Hepatocyte (in vitro differentiated cells): ENCODE data around the gene B3GNT9. TPM values are rescaled to one million over a fixed set of nuclear protein-coding genes. Genes with fewer than 3 reads are reported as not detected.

ENCODE experiments used
- DNase-seq: peaks from one replicate; pipeline ENCODE4 v3.0.0-alpha.2; 2016; ENCODE audit warnings: low spot score
- H2AFZ ChIP-seq: fragments of 200-600 bp; sonication (generic); 2 replicates; pipeline ENCODE4 v1.6.0; 2016; ENCODE audit warnings: antibody characterized with exemption, mild to moderate bottlenecking
- H3K27ac ChIP-seq: fragments of 200-600 bp; sonication (generic); 2 replicates; pipeline ENCODE4 v1.5.1; 2016; ENCODE audit warnings: mild to moderate bottlenecking
- H3K27me3 ChIP-seq: fragments of 200-600 bp; sonication (generic); 2 replicates; pipeline ENCODE4 v1.6.1; 2016
- H3K36me3 ChIP-seq: fragments of 200-600 bp; sonication (generic); replicated peaks from 2 replicates; pipeline ENCODE4 v1.5.1; 2016; ENCODE audit warnings: low read depth; ENCODE audit not compliant: insufficient read depth
- H3K4me1 ChIP-seq: fragments of 200-600 bp; sonication (generic); 2 replicates; pipeline ENCODE4 v1.5.1; 2016; ENCODE audit warnings: mild to moderate bottlenecking, moderate library complexity; ENCODE audit not compliant: insufficient read depth
- H3K4me2 ChIP-seq: fragments of 200-600 bp; sonication (generic); 2 replicates; pipeline ENCODE4 v1.6.0; 2016
- H3K4me3 ChIP-seq: fragments of 200-600 bp; sonication (generic); 2 replicates; pipeline ENCODE4 v1.5.1; 2016; ENCODE audit warnings: mild to moderate bottlenecking
- H3K79me2 ChIP-seq: fragments of 200-600 bp; sonication (generic); 2 replicates; pipeline ENCODE4 v1.6.0; 2017; ENCODE audit warnings: mild to moderate bottlenecking
- H3K9me2 ChIP-seq: fragments of 200-600 bp; sonication (generic); replicated peaks from 2 replicates; pipeline ENCODE4 v1.6.0; 2017; ENCODE audit warnings: mild to moderate bottlenecking; ENCODE audit not compliant: insufficient read depth
- H3K9me3 ChIP-seq: fragments of 200-600 bp; sonication (generic); 2 replicates; pipeline ENCODE4 v1.5.1; 2016; ENCODE audit warnings: low read depth, mild to moderate bottlenecking
- H4K20me1 ChIP-seq: fragments of 200-600 bp; sonication (generic); 2 replicates; pipeline ENCODE4 v1.6.0; 2016; ENCODE audit warnings: mild to moderate bottlenecking; ENCODE audit not compliant: insufficient read depth, poor library complexity, severe bottlenecking
- EZH2 ChIP-seq: fragments of 200-600 bp; sonication (generic); IDR thresholded peaks from 2 replicates; pipeline ENCODE4 v1.6.1; 2016; ENCODE audit warnings: antibody characterized with exemption, mild to moderate bottlenecking, borderline replicate concordance
- EZH2phosphoT487 ChIP-seq: fragments of 200-600 bp; sonication (generic); IDR thresholded peaks from one replicate; pipeline ENCODE4 v1.6.1; 2018; ENCODE audit warnings: antibody characterized with exemption, mild to moderate bottlenecking, low read depth, moderate library complexity; ENCODE audit not compliant: unreplicated experiment, severe bottlenecking
- WGBS: methylation state at CpG from one replicate; pipeline ENCODE4 v1.1.6; 2016; ENCODE audit warnings: low lambda C conversion rate; ENCODE audit errors: missing lambda C conversion rate; 5-methylcytosine and 5-hydroxymethylcytosine counted together
- polyA plus RNA-seq: library from polyadenylated mRNA; unstranded; fragments of >200 nt; fragmentation: Nextera tagmentation; extraction: Ambion mirVana; gene quantifications from 2 replicates; pipeline ENCODE4 v1.2.1, GENCODE V29; 2016
- total RNA-seq: library from RNA; depleted of rRNA; stranded (reverse); fragments of >200 nt; gene quantifications from 2 replicates; pipeline ENCODE4 v1.2.3, GENCODE V29; 2014
- TF ChIP-seq, protein P1 (sequence below): fragments of 200-600 bp; sonication (generic); IDR thresholded peaks from 2 replicates; pipeline ENCODE4 v1.5.1; 2016; ENCODE audit warnings: antibody characterized with exemption, mild to moderate bottlenecking; ENCODE audit not compliant: poor library complexity

B3GNT9 gene
- total and polyA plus RNA-seq, 2 experiments from 2014 or later: 34.5 to 44.2 TPM

DNA sequence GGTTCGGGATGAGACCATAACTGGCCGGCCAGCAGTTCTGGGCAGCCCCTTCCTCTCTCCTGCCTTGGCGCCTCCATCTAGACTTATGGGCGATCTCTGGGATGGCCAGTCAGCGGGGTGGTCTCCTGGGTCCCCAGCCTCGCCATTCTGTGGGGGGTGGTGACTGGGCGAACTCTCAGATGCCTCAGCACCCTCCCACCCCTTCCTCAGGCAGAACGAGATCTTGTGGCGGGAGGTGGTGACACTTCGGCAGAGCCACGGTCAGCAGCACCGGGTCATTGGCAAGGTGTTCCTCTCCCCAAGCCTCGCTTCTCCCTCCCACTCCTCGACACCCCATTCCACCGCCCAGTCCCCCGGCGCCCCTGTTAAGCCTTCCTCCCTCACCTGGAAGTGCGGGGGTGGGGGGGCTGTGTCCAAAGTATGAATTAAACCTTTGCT, 15.3 kb upstream of the B3GNT9 start:
- no peak overlapping the region for H2AFZ ChIP-seq
- peaks cover 75% of the 10 kb centered on the region for H3K27me3 ChIP-seq
- WGBS: 18% methylated on average over 13 of the region's 18 CpGs
- no peaks in the 10 kb centered on the region for H3K79me2 ChIP-seq
- H4K20me1 ChIP-seq: peaks cover 4% of the 10 kb centered on the region
- no peak for DNase-seq
- H3K9me3 ChIP-seq: no peaks in the 10 kb centered on the region
- peaks cover 50% of the 10 kb centered on the region for H3K4me1 ChIP-seq
- no peaks in the 10 kb centered on the region for H3K36me3 ChIP-seq
- no peak overlapping the region for H3K4me3 ChIP-seq
- H3K4me2 ChIP-seq: no peak overlapping the region
- H3K9me2 ChIP-seq: no peaks in the 10 kb centered on the region
- TF ChIP-seq EZH2 (no peak), EZH2phosphoT487 (no peak)
- TF ChIP-seq, protein P1, sequence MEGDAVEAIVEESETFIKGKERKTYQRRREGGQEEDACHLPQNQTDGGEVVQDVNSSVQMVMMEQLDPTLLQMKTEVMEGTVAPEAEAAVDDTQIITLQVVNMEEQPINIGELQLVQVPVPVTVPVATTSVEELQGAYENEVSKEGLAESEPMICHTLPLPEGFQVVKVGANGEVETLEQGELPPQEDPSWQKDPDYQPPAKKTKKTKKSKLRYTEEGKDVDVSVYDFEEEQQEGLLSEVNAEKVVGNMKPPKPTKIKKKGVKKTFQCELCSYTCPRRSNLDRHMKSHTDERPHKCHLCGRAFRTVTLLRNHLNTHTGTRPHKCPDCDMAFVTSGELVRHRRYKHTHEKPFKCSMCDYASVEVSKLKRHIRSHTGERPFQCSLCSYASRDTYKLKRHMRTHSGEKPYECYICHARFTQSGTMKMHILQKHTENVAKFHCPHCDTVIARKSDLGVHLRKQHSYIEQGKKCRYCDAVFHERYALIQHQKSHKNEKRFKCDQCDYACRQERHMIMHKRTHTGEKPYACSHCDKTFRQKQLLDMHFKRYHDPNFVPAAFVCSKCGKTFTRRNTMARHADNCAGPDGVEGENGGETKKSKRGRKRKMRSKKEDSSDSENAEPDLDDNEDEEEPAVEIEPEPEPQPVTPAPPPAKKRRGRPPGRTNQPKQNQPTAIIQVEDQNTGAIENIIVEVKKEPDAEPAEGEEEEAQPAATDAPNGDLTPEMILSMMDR: no peak
- H3K27ac ChIP-seq: no peak overlapping the region

DNA sequence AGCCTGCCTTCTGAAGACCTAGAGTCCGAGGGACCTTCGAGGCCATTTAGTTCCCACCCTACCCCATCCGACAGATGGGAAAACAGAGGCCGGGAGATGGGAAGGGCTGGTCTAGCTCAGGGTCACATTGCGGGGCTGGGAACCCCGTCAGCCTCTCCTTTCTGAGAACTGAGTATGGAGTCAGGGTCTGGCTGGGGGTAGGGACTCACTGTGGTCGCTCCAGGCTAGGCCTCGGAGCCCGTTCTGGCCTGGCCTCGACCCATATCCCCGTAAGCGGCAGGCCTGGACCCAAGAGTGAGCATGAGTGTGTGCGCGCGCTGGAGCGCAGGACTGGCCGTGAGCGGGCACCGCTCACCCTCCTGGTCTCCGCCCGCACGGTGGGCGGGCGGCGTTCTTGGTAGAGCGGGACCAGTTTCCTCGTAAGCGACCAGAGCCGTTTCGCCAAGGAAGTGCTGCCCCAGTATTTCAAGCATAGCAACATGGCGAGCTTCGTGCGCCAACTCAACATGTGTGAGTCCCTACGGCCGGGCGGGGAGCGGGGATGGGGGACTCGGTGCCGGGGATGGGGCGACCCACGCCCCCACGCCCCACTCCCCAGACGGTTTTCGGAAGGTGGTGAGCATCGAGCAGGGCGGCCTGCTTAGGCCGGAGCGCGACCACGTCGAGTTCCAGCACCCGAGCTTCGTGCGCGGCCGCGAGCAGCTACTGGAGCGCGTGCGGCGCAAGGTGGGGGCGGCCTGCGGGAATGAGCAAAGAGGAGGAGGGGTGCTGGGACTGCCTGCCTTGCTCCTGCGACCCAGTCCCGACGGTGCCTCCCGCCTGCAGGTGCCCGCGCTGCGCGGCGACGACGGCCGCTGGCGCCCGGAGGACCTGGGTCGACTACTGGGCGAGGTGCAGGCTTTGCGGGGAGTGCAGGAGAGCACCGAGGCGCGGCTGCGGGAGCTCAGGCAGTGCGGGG, 14.6 kb upstream of the B3GNT9 start:
- Histone ChIP-seq H4K20me1 (peaks cover 4% of the 10 kb centered on the region), H2AFZ (peak overlapping the region; percentile 26), H3K4me2 (peak overlapping the region; percentile 90), H3K9me2 (no peaks in the 10 kb centered on the region), H3K36me3 (no peaks in the 10 kb centered on the region), H3K27ac (no peak overlapping the region), H3K4me1 (peaks cover 47% of the 10 kb centered on the region), H3K27me3 (peaks cover 75% of the 10 kb centered on the region), H3K4me3 (no peak overlapping the region), H3K9me3 (no peaks in the 10 kb centered on the region), H3K79me2 (no peaks in the 10 kb centered on the region)
- TF ChIP-seq EZH2phosphoT487: peak; percentile 63
- TF ChIP-seq, protein P1: no peak
- TF ChIP-seq EZH2: peak; percentile 90
- no peak for DNase-seq
- 8% methylated on average over 72 of the region's 85 CpGs for WGBS

DNA sequence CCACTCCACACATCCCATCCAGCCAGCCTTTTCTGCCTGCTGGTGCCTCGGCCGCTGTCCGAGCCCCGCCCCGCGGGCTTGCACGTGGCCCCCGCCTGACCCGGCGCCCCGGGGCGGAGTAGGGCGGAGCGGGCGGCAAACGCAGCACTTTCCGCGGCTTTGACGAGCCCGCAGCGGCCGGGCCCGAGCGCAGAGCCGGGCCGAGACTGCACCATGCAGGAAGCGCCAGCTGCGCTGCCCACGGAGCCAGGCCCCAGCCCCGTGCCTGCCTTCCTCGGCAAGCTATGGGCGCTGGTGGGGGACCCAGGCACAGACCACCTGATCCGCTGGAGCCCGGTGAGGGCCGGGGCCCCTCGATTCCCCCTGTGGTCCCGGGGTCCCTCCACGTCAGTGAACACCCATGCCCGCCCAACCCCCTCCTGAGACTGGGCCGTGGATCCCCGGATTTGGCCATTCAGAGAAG, 13.8 kb upstream of the B3GNT9 start, which contains the start of gene HSF4:
Gene HSF4, plus strand, starts transcription at position 147 of the 463 bp plus-strand sequence. Its CDS starts 67 bp downstream, at position 214.
- H3K4me2 ChIP-seq: peak within 1 kb of the TSS; percentile 90
- DNase-seq: peak; percentile 59
- no peak within 1 kb of the TSS for H3K27ac ChIP-seq

More for the DNA sequence above, 13.8 kb upstream of the B3GNT9 start, which contains the start of gene HSF4:
- peaks cover 75% of the 10 kb centered on the region for H3K27me3 ChIP-seq
- peak within 1 kb of the TSS; percentile 26 for H2AFZ ChIP-seq
- TF ChIP-seq, protein P1: no peak
- peak; percentile 40 for TF ChIP-seq EZH2
- peak; percentile 52 for TF ChIP-seq EZH2phosphoT487
- 4% methylated on average over 40 of the region's 41 CpGs for WGBS
- H3K79me2 ChIP-seq: no peaks in the 10 kb centered on the region
- no peak within 1 kb of the TSS for H3K4me3 ChIP-seq
- peaks cover 41% of the 10 kb centered on the region for H3K4me1 ChIP-seq
- H3K9me3 ChIP-seq: no peaks in the 10 kb centered on the region
- H3K36me3 ChIP-seq: no peaks in the 10 kb centered on the region
- no peaks in the 10 kb centered on the region for H3K9me2 ChIP-seq
- H4K20me1 ChIP-seq: peaks cover 4% of the 10 kb centered on the region
